ENCODE results near the gene MICAL3.

DNA sequence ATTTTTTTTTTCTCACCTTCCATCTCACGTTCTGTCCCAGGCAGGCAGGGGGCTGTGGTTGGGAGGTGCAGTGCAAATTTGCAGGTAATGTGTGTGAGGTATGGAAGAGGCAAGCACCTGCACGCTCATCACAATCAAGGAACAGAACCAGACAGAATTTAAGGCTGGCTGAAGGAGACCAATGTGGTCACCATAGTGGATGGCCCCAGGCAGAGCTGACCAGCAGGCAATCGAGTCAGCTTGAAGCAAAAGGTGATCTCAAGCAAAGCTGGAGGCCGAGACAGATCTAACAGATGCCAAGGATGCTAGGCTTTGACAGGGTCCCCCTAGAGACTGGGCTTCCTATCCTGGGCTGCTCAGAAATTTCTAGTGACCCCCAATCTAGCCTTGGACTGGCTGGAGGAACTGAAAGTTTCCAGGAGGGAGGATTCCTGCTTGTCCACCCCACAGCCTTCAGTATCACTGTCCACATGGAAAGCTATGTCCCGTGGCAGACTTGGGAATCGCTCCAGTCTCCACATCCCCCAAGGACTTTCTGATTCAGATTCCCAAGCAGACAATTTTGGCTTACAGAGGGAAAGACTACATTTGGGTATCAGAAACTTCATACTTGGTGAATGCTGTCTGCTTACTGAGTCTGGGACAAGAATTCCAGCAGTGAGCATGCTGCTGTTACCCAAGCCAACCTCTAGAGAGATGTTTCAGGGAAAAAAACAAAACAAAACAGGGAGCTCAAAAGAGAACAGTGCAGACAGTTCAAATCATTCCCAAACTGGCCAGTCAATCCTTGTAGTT lies 9.0 kb upstream of the MICAL3 start:
- TF ChIP-seq RFX5 (IDR thresholded peaks at IDR 0.05; ENCODE audit: borderline replicate concordance, low read depth, low read length) = no peak
- TF ChIP-seq, protein P1, sequence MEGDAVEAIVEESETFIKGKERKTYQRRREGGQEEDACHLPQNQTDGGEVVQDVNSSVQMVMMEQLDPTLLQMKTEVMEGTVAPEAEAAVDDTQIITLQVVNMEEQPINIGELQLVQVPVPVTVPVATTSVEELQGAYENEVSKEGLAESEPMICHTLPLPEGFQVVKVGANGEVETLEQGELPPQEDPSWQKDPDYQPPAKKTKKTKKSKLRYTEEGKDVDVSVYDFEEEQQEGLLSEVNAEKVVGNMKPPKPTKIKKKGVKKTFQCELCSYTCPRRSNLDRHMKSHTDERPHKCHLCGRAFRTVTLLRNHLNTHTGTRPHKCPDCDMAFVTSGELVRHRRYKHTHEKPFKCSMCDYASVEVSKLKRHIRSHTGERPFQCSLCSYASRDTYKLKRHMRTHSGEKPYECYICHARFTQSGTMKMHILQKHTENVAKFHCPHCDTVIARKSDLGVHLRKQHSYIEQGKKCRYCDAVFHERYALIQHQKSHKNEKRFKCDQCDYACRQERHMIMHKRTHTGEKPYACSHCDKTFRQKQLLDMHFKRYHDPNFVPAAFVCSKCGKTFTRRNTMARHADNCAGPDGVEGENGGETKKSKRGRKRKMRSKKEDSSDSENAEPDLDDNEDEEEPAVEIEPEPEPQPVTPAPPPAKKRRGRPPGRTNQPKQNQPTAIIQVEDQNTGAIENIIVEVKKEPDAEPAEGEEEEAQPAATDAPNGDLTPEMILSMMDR (IDR thresholded peaks at IDR 0.05; ENCODE audit: control extremely low read depth in 1 of 3, insufficient read depth in 1 of 3, low read depth in 1 of 3, low read length in 3 of 3) = no peak
- TF ChIP-seq POLR2AphosphoS5 (IDR thresholded peaks at IDR 0.05; ENCODE audit: low read depth, low read length) = no peak
- no peak for TF ChIP-seq POLR2A (IDR thresholded peaks at IDR 0.05; ENCODE audit: control extremely low read depth in 1 of 2, low read depth in 2 of 2, low read length in 2 of 2)
- TF ChIP-seq TCF12 (IDR thresholded peaks at IDR 0.05; ENCODE audit: low read depth, low read length) = no peak
